Heart left ventricle (tissue), 16 donors: ENCODE results near the gene RNF19B. TPM values are rescaled to one million over a fixed set of nuclear protein-coding genes. Genes with fewer than 3 reads are reported as not detected.

Experiments
- ATAC-seq, 4 donors: fragments of 200-7000 bp; cut with Tn5 transposase; one replicate each; pipeline ENCODE4 v1.9.1; 2020 to 2022; ENCODE audit warnings: moderate library complexity in 4 of 4, mild to moderate bottlenecking in 3 of 4, moderate number of reproducible peaks in 1 of 4
- DNase-seq, 5 donors: peaks; one replicate each; pipeline ENCODE4 v3.0.0-alpha.2; 2020
- H3K27ac ChIP-seq, 12 donors: fragments of 200-600 bp; sonication (generic) in 4 of 12; one replicate each; pipeline versions ENCODE4 v1.5.0 to v1.8.0; 2016 to 2022; ENCODE audit warnings: mild to moderate bottlenecking in 2 of 12
- H3K27me3 ChIP-seq, 9 donors: fragments of 200-600 bp; sonication (generic) in 2 of 9; one replicate each; pipeline versions ENCODE4 v1.5.1 to v1.8.0; 2016 to 2022; ENCODE audit warnings: mild to moderate bottlenecking in 3 of 9
- H3K36me3 ChIP-seq, 9 donors: fragments of 200-600 bp; sonication (generic) in 2 of 9; one replicate each; pipeline versions ENCODE4 v1.5.0 to v1.8.0; 2018 to 2022; ENCODE audit warnings: mild to moderate bottlenecking in 2 of 9
- H3K4me1 ChIP-seq, 12 donors: fragments of 200-600 bp; sonication (generic) in 4 of 12; one replicate each; pipeline versions ENCODE4 v1.5.0 to v1.8.0; 2016 to 2022; ENCODE audit warnings: mild to moderate bottlenecking in 3 of 12
- H3K4me3 ChIP-seq, 12 donors: fragments of 200-600 bp; sonication (generic) in 4 of 12; one replicate each; pipeline versions ENCODE4 v1.5.0 to v1.8.0; 2017 to 2022; ENCODE audit warnings: mild to moderate bottlenecking in 9 of 12, moderate library complexity in 4 of 12
- H3K9me3 ChIP-seq, 12 donors: fragments of 200-600 bp; sonication (generic) in 4 of 12; one replicate each; pipeline versions ENCODE4 v1.5.0 to v1.8.0; 2016 to 2022; ENCODE audit warnings: mild to moderate bottlenecking in 1 of 12
- CTCF ChIP-seq, 12 donors: fragments of 200-600 bp; sonication (generic) in 4 of 12; IDR thresholded peaks; one replicate each; pipeline versions ENCODE4 v1.5.0 to v1.8.0; 2018 to 2022; ENCODE audit warnings: antibody characterized with exemption in 12 of 12, mild to moderate bottlenecking in 5 of 12
- POLR2A ChIP-seq, 2 donors: fragments of 450-650 bp; IDR thresholded peaks; one replicate each; pipeline ENCODE4 v1.6.1; 2017; ENCODE audit warnings: antibody characterized with exemption in 2 of 2, mild to moderate bottlenecking in 2 of 2, moderate library complexity in 2 of 2
- WGBS, 4 donors: extraction: QIAGEN DNeasy Blood & Tissue Kit in 2 of 4; methylation state at CpG; one replicate each; pipeline versions ENCODE4 v1.1.5 to v1.1.7; 2013 to 2018; 5-methylcytosine and 5-hydroxymethylcytosine counted together
- intact Hi-C, 10 donors: fragments of 100-400 bp; cut with DNase I; formaldehyde crosslinking; loops; one replicate each; pipeline versions ENCODE4 v1.11.1 to v1.14.2; 2022
- polyA plus RNA-seq, 2 donors: library from polyadenylated mRNA; stranded (reverse); fragments of 200-250 nt; gene quantifications; one replicate each; pipeline ENCODE4 v1.2.3, GENCODE V29; 2013
- total RNA-seq, 9 donors: library from RNA; depleted of rRNA in 2 of 9; stranded (reverse); fragments of >200 nt in 2 of 9; fragmentation: NEBNext Ultra II Directional in 3 of 9; extraction: Animal tissue kit (Norgen Biotek cat#: 25700) in 3 of 9; gene quantifications; one replicate each; pipeline versions ENCODE4 v1.1.0 to v1.2.4, GENCODE V29; 2016 to 2023
- donor health status: ischemic (EF 13 %, LVEDD 7.1; RV severe dilation, severe dysfunction).
- donor health status: healthy with polysubstance abuse.
- donor health status: DM: no; HTN: yes; CAD: no.
- donor health status: DM: no; HTN: no; CAD: no.
- donor health status: ischemic (EF 25% LVEDD 6.9; RV normal size, moderate dysfunction).
- donor health status: ischemic (EF 25% LVEDD 5.7; RV mildly dilated, moderate dysfunction).
- donor health status: healthy.
- donor health status: DM: yes; HTN: yes; CAD: no.
- donor health status: ischemic (EF 35%, LVEDD 5.7; RV mildly dilated, moderate dysfunction).
- donor health status: nonischemic (EF 11% LVEDD 7.7; RV severe dilation, severe dysfunction).
- donor health status: DM: yes; HTN: yes; CAD: no.
- donor health status: PGD.
- donor health status: ischemic (EF 29% LVEDD 5.4; RV normal size, mild dysfunction).
- donor health status: nonischemic (EF 23%, LVEDD 6.1; RV moderate dilation, normal function).

Gene RNF19B
- total and polyA plus RNA-seq, 11 donors: 1.5 to 42.5 (median 15.2) TPM

- no peak for DNase-seq
- peak in 1 of 4 donors; percentile 3 for ATAC-seq
- peak overlapping the region in 6 of 12 donors; percentile 46 to 58 (median 49) for H3K4me3 ChIP-seq
- TF ChIP-seq POLR2A (IDR thresholded peaks at IDR 0.05) (no peak), CTCF (IDR thresholded peaks at IDR 0.05) (no peak)
- peaks cover 0 to 18% (median 6%) of the 10 kb centered on the region in 12 donors for H3K4me1 ChIP-seq
- peak overlapping the region in 1 of 12 donors; percentile 38 for H3K27ac ChIP-seq
- H3K27me3 ChIP-seq: peaks cover 0 to 47% (median 22%) of the 10 kb centered on the region in 9 donors
- H3K9me3 ChIP-seq: no peaks in the 10 kb centered on the region
- WGBS, 4 donors: 71 to 79% (median 76%) methylated on average over 7 to 8 of the region's 8 CpGs
- intact Hi-C loops: no loop called here
- H3K36me3 ChIP-seq: no peaks in the 10 kb centered on the region
Observed at GRCh38 chr1:32894019-32894600, 70.5 kb downstream of the RNF19B start.

GRCh38 chr1:32893198-32894018 is 71.2 kb downstream of the RNF19B start:
- Histone ChIP-seq H3K4me1 (peaks cover 0 to 18% (median 6%) of the 10 kb centered on the region in 12 donors), H3K27ac (peak overlapping the region in 1 of 12 donors; percentile 38), H3K4me3 (peak overlapping the region; percentile 4 to 58 (median 48)), H3K9me3 (no peaks in the 10 kb centered on the region), H3K27me3 (peaks cover 0 to 54% (median 22%) of the 10 kb centered on the region in 9 donors), H3K36me3 (no peaks in the 10 kb centered on the region)
- 2 to 4% (median 3%) methylated on average over 28 to 58 of the region's 58 CpGs for WGBS, 4 donors
- ATAC-seq: peak in 3 of 4 donors; percentile 6 to 63 (median 51)
- peak in 3 of 5 donors; percentile 44 to 53 (median 48) for DNase-seq
- intact Hi-C loops: no loop called here
- TF ChIP-seq CTCF (IDR thresholded peaks at IDR 0.05) (peak in 7 of 12 donors; percentile 7 to 33 (median 26)), POLR2A (IDR thresholded peaks at IDR 0.05) (no peak)

GRCh38 chr1:32892368-32893197 is 72.0 kb downstream of the RNF19B start:
- DNase-seq: peak in 1 of 5 donors; percentile 18
- H3K27me3 ChIP-seq: peaks cover 0 to 62% (median 27%) of the 10 kb centered on the region in 9 donors
- WGBS, 4 donors: 18 to 43% (median 24%) methylated on average over 26 to 49 of the region's 49 CpGs

More at GRCh38 chr1:32892368-32893197, 72.0 kb downstream of the RNF19B start:
- H3K4me1 ChIP-seq: peaks cover 0 to 18% (median 6%) of the 10 kb centered on the region in 12 donors
- ATAC-seq: peak in 2 of 4 donors; percentile 9 to 42
- TF ChIP-seq CTCF (IDR thresholded peaks at IDR 0.05) (peak in 10 of 12 donors; percentile 15 to 59 (median 40)), POLR2A (IDR thresholded peaks at IDR 0.05) (no peak)
- intact Hi-C loops: no loop called here
- peak overlapping the region; percentile 4 to 58 (median 48) for H3K4me3 ChIP-seq
- no peaks in the 10 kb centered on the region for H3K36me3 ChIP-seq
- H3K27ac ChIP-seq: no peak overlapping the region
- no peaks in the 10 kb centered on the region for H3K9me3 ChIP-seq
